Liver (tissue), 3 donors: ENCODE data around the gene CMC1.

Source experiments
- ATF3 ChIP-seq: IDR thresholded peaks from 2 replicates; pipeline ENCODE4 v1.6.1; 2016; ENCODE audit warnings: antibody characterized with exemption
- CTCF ChIP-seq: fragments of 150-350 bp; IDR thresholded peaks from 2 replicates; pipeline ENCODE4 v1.5.1; 2017; ENCODE audit warnings: improper control_type of control experiment, low read depth, low read length; ENCODE audit not compliant: missing input control
- EGR1 ChIP-seq, 2 donors: IDR thresholded peaks; 2 replicates each; pipeline ENCODE4 v1.6.1; 2016 to 2018; ENCODE audit warnings: antibody characterized with exemption in 2 of 2, low read depth in 2 of 2
- JUND ChIP-seq, 2 donors: IDR thresholded peaks; 2 replicates each; pipeline ENCODE4 v1.6.1; 2016; ENCODE audit warnings: antibody characterized with exemption in 2 of 2
- MAX ChIP-seq: IDR thresholded peaks from 2 replicates; pipeline ENCODE4 v1.6.1; 2016; ENCODE audit warnings: antibody characterized with exemption
- REST ChIP-seq: IDR thresholded peaks from 2 replicates; pipeline ENCODE4 v1.6.1; 2016; ENCODE audit warnings: antibody characterized with exemption, mild to moderate bottlenecking
- SP1 ChIP-seq: IDR thresholded peaks from 2 replicates; pipeline ENCODE4 v1.6.1; 2018; ENCODE audit warnings: antibody characterized with exemption, mild to moderate bottlenecking
- TAF1 ChIP-seq: conservative IDR thresholded peaks from 2 replicates; pipeline ENCODE4 v1.6.1; 2016; ENCODE audit warnings: antibody characterized with exemption, mild to moderate bottlenecking
- YY1 ChIP-seq: IDR thresholded peaks from 2 replicates; pipeline ENCODE4 v1.6.1; 2016; ENCODE audit warnings: antibody characterized with exemption, mild to moderate bottlenecking
- donor health status: healthy.
- donor health status: healthy.

GRCh38 chr3:28290863-28291300 is 49.5 kb downstream of the CMC1 start:
- TF ChIP-seq ATF3, result no peak
- TF ChIP-seq CTCF, result no peak
- no peak for TF ChIP-seq EGR1 (IDR thresholded peaks at IDR 0.05; ENCODE audit: low read depth in 2 of 2)
- no peak for TF ChIP-seq SP1
- no peak for TF ChIP-seq TAF1
- no peak for TF ChIP-seq REST
- no peak for TF ChIP-seq MAX
- TF ChIP-seq YY1, result no peak
- TF ChIP-seq JUND (IDR thresholded peaks at IDR 0.05), result no peak
